SIG-M5 treated with dmso at 0.1 percent for 504 hours (cell line): ENCODE measurements around the gene PRKAA1.

Experiments
- DNase-seq: peaks from one replicate; lab custom pipeline; 2025; ENCODE audit not compliant: unreplicated experiment; lab: John Stamatoyannopoulos, UW

Gene PRKAA1

GRCh38 chr5:40798012-40798800, at the start of gene PRKAA1:
Gene PRKAA1, minus strand, starts transcription at chr5:40798374. Its CDS starts 185 bp downstream, at chr5:40798189.
- peak; percentile 87 for DNase-seq

- DNase-seq: no peak
Measured at GRCh38 chr5:40847525-40847924, 49.4 kb upstream of the PRKAA1 start.

- DNase-seq: no peak
Measured at GRCh38 chr5:40846371-40846770, 48.2 kb upstream of the PRKAA1 start.

DNA sequence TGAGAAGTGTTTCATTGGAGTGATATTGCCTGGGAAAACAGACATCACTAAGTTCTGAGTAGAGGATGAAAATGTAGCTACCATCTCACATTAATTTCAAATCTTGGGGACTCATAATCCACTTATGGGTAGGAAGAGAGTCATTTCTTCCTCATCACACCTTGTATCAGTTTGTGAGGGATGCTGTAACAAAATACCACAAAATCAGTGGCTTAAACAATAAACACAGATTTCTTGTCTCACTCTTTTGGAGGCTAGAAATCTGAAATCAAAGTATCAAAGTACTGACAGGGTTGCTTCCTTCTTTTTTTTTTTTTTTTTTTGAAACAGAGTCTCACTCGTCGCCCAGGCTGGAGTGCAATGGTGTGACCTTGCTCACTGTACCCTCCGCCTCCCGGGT, 46.4 kb upstream of the PRKAA1 start:
- DNase-seq: no peak

DNA sequence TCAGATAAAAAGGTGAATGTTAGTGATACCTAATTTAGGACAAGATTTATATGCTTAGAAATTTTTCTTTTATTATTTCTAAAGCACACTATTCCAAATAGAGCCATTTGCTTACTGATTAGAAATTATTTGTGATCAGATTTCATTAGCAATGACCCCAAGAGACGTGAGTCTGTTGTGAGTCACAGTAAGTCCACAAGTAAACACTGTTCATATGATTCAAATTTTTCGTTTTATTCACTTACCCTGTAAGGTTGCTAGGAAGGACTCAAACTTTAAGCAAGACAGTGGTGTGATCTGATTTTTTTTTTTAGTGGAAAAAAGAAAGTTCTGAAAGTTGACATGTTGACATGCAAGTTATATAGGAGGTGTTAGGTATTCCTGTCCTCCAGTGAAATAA, 44.2 kb upstream of the PRKAA1 start:
- no peak for DNase-seq

GRCh38 chr5:40841068-40841805, 43.1 kb upstream of the PRKAA1 start, which contains the start of gene CARD6:
Gene CARD6, plus strand, starts transcription at chr5:40841367. Its CDS starts 16 bp downstream, at chr5:40841383.
- peak; percentile 55 for DNase-seq

DNA sequence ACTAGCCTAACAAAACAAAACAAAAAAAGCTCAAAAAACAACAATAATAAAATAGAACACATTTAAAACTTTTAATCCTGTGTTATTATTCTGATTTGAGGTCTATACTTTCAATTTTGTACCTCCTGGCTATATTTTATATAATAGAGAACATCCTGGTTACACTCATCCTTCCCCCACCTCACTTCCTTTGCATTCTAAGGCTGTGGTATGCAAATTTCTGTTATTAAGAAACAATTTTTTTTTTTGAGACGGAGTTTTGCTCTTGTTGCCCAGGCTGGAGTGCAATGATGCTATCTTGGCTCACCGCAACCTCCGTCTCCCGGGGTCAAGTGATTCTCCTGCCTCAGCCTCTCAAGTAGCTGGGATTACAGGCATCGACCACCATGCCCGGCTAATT, 39.9 kb upstream of the PRKAA1 start:
- DNase-seq: no peak

DNA sequence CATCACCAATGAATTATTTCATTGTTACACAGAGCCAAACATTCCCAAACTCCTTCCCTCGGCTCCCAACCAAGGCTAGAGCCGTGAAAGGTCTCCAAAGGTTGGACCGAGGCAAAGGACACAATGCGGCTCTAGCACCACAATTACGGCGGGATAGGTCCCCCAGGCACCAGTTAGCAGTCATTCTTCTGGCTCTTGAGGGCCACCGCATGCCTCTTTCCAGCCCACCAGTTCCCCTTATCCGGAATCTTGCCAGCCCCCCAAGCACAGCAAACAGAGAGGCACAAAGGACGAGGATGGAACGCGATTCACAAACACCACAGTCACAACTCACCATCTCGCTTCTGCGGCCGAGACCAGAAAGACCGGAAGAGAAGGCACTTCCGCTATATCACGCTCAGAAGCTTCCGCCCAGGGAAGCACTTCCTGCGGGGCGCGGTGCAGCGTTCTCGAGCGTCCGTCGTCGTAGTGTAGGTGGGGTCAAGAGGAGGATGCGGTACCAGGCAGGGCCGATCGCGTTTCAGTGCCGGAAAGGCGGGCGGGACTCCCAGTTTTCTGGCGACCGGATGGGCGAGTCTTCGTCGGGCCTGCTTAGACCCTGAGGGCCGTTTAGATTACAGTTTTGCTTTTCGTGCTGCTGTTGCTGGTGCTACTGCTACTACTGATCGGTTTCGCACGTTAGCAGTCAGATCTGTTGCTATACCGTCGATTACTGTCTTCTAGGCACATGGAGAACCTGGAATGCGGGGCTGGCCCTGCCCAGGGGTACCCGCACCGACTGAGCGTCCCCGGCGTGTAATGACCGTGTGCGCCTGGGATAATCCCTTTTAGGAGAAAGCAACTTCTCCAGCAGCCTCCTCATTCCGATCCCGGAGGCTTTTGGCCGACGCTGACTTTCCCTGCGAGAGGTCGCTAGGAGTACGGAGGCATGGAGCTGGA, 36.9 kb upstream of the PRKAA1 start, which contains the start of gene RPL37:
TSS of gene RPL37 (minus strand) at position 374 of the 939 bp plus-strand sequence. CDS start at position 337, 37 bp downstream.
- peak; percentile 98 for DNase-seq

DNA sequence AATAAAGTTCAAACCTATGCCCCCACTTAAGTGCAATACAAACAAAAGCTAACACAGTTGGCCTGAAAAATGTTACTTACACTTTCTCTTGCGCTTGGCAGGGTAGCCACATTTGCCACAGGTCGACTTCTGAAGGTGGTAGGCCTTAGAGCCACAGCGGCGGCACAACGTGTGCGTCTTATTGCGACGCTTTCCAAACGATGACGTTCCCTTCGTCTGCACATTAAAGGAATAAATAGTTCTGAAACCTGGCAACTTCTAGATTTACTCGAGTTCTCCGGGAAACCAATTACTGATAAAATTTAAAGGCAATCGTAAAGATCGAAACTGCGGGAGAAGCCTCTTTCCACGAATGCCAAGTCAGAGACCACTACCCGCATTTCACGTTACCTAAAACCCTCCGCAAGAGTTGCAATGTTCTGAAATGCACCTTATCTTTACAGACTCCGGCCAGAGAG, 36.2 kb upstream of the PRKAA1 start:
- DNase-seq: no peak

DNA sequence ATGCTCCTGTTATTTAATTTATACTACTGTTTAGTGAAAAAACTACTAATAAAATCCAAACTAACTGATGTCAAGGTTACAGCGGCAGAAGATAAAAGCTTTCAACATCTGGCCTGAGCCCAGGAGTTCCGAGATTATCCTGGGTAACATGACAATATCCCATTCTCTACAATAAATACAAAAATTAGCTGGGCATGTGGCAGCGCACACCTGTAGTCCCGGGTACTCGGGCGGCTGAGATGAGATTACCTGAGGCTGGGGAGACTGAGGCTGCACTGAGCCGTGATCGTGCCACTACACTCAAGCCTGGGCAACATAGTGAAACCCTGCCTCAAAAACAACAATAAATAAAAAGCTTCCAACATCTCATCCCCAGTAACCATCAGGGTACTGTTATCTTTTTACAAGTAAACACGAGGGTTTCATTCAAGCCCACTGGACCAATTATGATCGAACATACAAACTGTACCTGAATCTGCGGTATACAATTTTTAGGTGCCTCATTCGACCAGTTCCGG, 35.6 kb upstream of the PRKAA1 start:
- no peak for DNase-seq

DNA sequence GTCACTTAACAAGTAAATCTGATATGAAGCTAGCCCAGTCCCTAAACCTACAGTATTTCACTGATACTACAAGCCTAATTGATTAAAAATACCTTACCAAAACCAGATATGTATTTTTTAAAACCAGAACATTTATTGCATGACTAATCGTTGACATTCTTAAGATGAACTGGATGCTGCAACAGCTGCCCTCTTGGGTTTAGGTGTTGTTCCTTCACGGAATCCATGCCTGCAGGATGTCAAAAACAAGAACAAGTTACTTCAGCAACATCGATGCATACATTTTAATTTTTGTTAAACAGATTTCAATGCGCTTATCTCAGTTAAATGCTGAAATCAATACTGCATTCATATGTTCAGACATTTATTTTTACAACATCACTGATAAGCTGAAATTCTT, 34.2 kb upstream of the PRKAA1 start:
- DNase-seq: no peak

GRCh38 chr5:40831346-40832210, 33.4 kb upstream of the PRKAA1 start:
- DNase-seq: no peak

DNA sequence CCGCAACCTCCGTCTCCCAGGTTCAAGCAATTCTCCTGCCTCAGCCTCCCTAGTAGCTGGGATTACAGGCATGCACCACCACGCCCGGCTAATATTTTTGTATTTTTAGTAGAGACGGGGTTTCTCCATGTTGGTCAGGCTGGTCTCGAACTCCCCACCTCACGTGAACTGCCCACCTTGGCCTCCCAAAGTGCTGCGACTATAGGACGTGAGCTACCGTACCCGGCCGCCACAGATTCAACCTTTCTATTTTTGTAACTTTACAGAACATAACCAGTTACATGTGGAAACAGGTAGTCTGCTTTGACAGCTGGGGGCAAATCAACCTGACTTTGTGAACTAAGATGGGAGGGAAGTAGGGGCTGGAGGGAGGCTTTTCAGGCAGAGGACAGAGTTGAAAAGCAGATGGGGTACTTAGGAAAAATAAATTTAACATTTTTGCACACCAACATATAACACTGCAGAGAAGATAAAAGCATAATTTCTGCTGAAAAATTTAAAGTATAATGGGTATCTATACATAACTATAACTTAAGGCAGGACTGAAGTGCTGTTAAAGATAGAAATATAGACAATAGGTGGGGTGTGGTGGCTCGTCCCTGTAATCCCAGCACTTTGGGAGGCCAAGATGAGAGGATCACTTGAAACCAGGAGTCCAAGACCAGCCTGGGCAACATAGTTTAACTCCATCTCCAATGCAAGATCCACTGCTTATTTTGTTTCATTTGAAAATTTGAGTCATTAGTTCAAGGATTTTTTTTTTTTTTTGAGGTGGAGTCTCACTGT, 31.8 kb upstream of the PRKAA1 start:
- DNase-seq: no peak

DNA sequence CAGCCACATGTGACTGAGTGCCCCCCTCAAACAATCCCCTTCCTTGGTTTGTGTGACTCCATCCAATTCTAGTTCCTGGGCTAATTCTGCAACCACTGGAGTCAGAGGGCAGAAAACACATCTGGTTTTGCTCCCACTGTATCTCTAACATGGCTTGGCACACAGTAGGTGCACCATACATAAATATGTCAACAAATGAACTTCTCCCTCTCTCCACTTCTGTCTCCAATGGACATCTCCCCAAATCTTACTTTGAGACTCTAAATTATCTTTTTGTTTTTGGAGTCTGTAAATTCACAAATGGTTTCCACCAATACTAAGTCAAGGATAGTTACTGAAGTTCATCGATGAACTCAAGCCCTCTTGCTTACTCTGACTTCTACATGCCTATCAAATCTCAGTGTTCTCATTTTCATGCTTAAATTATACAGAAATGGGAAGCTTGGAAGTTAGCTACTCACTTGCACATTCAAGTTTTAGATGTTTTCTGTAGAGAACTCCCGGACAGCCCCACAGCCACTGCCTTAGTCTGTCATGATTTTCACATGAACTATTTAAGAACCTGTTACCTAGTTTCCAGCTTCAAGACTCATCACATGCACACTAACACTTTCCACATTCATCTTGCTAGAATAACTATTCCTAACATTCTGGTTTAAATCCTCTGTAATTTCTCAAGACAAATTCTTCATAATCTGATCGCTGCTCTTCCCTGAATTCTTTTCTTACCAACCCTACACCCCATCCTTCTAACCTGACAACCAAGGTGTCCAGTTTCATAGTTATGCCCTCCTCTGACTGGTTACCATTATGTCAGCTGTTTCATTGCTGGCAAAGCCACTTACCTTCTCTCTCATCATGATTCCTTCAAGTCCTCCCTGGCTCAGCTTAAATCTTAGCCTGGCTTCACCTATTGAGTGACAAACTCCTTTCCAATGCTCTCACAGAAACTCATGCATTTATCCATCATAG, 30.8 kb upstream of the PRKAA1 start:
- DNase-seq: no peak

- DNase-seq: no peak
Measured at GRCh38 chr5:40828021-40828631, 30.0 kb upstream of the PRKAA1 start.

DNA sequence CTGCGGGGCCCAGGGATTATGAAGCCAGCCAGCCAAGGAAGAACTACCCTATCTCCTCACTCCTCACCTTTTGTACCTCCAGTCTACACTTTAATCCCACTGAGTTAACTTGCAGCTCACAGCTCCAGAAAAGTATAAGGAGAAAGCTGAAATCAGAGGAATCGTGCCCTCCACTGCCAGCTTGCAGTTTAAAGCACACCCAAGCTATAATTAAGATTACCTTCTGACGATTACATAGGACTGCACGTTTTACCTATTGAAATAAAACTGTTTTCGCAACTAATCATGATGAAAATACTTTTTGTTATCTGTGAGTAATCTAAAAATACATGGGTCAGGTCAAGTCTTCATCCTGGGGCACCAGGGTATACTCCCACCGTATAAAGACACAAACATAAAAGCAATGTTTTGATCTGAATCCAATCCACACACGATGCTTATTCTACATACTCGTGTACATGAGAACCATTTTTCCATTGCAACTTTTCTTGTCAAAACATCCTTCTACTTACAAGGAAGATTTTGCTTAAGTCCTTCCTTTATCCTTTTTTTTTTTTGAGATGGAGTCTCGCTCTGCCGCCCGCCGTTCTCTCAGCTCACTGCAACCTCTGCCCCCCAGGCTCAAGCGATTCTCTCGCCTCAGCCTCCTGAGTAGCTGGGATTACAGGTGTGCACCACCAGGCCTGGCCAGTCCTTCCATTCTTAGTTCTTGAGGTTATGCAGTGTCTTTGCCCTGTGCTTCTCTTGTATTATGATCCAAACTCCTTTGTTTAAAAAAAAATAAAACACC, 29.2 kb upstream of the PRKAA1 start:
- no peak for DNase-seq
